Endothelial cell of umbilical vein (primary cell): ENCODE measurements around the gene PAPPA2. TPM values are rescaled to one million over a fixed set of nuclear protein-coding genes. Genes with fewer than 3 reads are reported as not detected.

Source experiments
- BruUV-seq: library from RNA; stranded (reverse); fragments of 400-500 nt; replicated peaks from 2 replicates; lab custom pipeline; 2021; lab: Mats Ljungman, UMichigan
- CTCF ChIA-PET: fragments of 300-600, 350-600 bp; sonication (Branson Sonifier 250); formaldehyde crosslinking; loops from one replicate; lab custom pipeline; 2021; ENCODE audit warnings: antibody characterized with exemption, inconsistent platforms; lab: Charles Lee
- POLR2A ChIA-PET: fragments of 300-600, 350-600 bp; sonication (Branson Sonifier 250); formaldehyde crosslinking; loops from one replicate; lab custom pipeline; 2021; ENCODE audit warnings: antibody characterized with exemption, inconsistent platforms; lab: Charles Lee
- DNase-seq: peaks from one replicate; pipeline ENCODE4 v3.0.0-alpha.2; 2011; ENCODE audit warnings: low read depth, low spot score
- FAIRE-seq: peaks from 2 replicates; lab custom pipeline; 2011; peaks lifted over from hg19 to GRCh38; lab: Jason Lieb, UNC
- H2AFZ ChIP-seq: 2 replicates; pipeline ENCODE4 v1.6.0; 2012; ENCODE audit warnings: low read depth, low read length, control low read depth, inconsistent platforms
- H3K27ac ChIP-seq: 2 replicates; pipeline ENCODE4 v1.5.1; 2011; ENCODE audit warnings: low read depth, mild to moderate bottlenecking, control low read depth, low read length, moderate library complexity; ENCODE audit not compliant: insufficient read depth
- H3K27me3 ChIP-seq, 2 experiments: 2 replicates each; pipeline versions ENCODE4 v1.6.0 to v1.6.1; 2011; ENCODE audit warnings: low read length in 2 of 2, mixed read lengths in 1 of 2; ENCODE audit not compliant: control insufficient read depth in 2 of 2, insufficient read depth in 2 of 2
- H3K36me3 ChIP-seq, 2 experiments: 2 replicates in 1 of 2; 3 replicates in 1 of 2; pipeline ENCODE4 v1.5.1; 2011; ENCODE audit warnings: low read length in 2 of 2, mild to moderate bottlenecking in 1 of 2, moderate library complexity in 1 of 2; ENCODE audit not compliant: control insufficient read depth in 2 of 2, insufficient read depth in 2 of 2; ENCODE audit errors: extremely low read depth in 1 of 2
- H3K4me1 ChIP-seq: 3 replicates; pipeline ENCODE4 v1.5.1; 2011; ENCODE audit warnings: mild to moderate bottlenecking, low read length; ENCODE audit not compliant: control insufficient read depth, insufficient read depth; ENCODE audit errors: extremely low read depth
- H3K4me2 ChIP-seq: 2 replicates; pipeline ENCODE4 v1.6.1; 2011; ENCODE audit warnings: low read length, control low read depth, mixed read lengths; ENCODE audit not compliant: insufficient read depth
- H3K4me3 ChIP-seq, 3 experiments: fragments of 200-600 bp in 1 of 3; sonication (generic), shearing (Covaris generic) in 1 of 3; replicated peaks in 1 of 3; 2 replicates each; pipeline ENCODE4 v1.5.1; 2011 to 2016; ENCODE audit warnings: control low read depth in 3 of 3, low read length in 3 of 3, mild to moderate bottlenecking in 2 of 3, inconsistent platforms in 1 of 3, low read depth in 1 of 3, moderate library complexity in 1 of 3; ENCODE audit not compliant: insufficient read depth in 1 of 3
- H3K79me2 ChIP-seq: 2 replicates; pipeline ENCODE4 v1.6.0; 2012; ENCODE audit warnings: low read length, inconsistent platforms; ENCODE audit not compliant: control insufficient read depth, insufficient read depth
- H3K9ac ChIP-seq: replicated peaks from 2 replicates; pipeline ENCODE3; 2011; ENCODE audit warnings: low read length, control low read depth; ENCODE audit not compliant: insufficient read depth; ENCODE audit errors: extremely low read depth
- H3K9me1 ChIP-seq: replicated peaks from 3 replicates; pipeline ENCODE4 v1.6.0; 2011; ENCODE audit warnings: mild to moderate bottlenecking, low read length; ENCODE audit not compliant: control insufficient read depth, insufficient read depth; ENCODE audit errors: extremely low read depth
- H3K9me3 ChIP-seq: replicated peaks from 2 replicates; pipeline ENCODE4 v1.5.1; 2012; ENCODE audit warnings: low read length, inconsistent platforms; ENCODE audit not compliant: control insufficient read depth, insufficient read depth
- H4K20me1 ChIP-seq: replicated peaks from 2 replicates; pipeline ENCODE3; 2011; ENCODE audit warnings: mild to moderate bottlenecking, low read length; ENCODE audit not compliant: control insufficient read depth, insufficient read depth; ENCODE audit errors: extremely low read depth
- CTCF ChIP-seq, 2 donors: IDR thresholded peaks; 1 replicate in 1 of 2; 2 replicates in 1 of 2; pipeline ENCODE4 v1.5.1; 2011; ENCODE audit warnings: low read length in 2 of 2, mild to moderate bottlenecking in 2 of 2, moderate library complexity in 2 of 2, control low read depth in 1 of 2, inconsistent platforms in 1 of 2, low read depth in 1 of 2; ENCODE audit not compliant: insufficient read depth in 1 of 2; ENCODE audit errors: extremely low read depth in 1 of 2
- EZH2 ChIP-seq: IDR thresholded peaks from 2 replicates; pipeline ENCODE4 v1.6.1; 2012; ENCODE audit warnings: borderline replicate concordance, low read depth, mild to moderate bottlenecking, moderate library complexity, low read length, inconsistent platforms; ENCODE audit not compliant: severe bottlenecking
- FOS ChIP-seq: IDR thresholded peaks from 2 replicates; pipeline ENCODE4 v1.6.1; 2011; ENCODE audit warnings: mild to moderate bottlenecking, low read length, moderate library complexity, borderline replicate concordance; ENCODE audit not compliant: insufficient read depth
- GATA2 ChIP-seq: IDR thresholded peaks from 2 replicates; pipeline ENCODE4 v1.7.0; 2011; ENCODE audit warnings: low read depth, mild to moderate bottlenecking, moderate library complexity, mixed read lengths, low read length; ENCODE audit not compliant: insufficient read length, insufficient read depth
- JUN ChIP-seq: IDR thresholded peaks from 2 replicates; pipeline ENCODE4 v1.6.1; 2011; ENCODE audit warnings: borderline replicate concordance, low read depth; ENCODE audit not compliant: insufficient read length, insufficient read depth
- MAX ChIP-seq: IDR thresholded peaks from 2 replicates; pipeline ENCODE4 v1.6.1; 2011; ENCODE audit not compliant: insufficient read depth, insufficient read length
- MYC ChIP-seq: IDR thresholded peaks from one replicate; pipeline ENCODE4 v1.6.1; 2011; ENCODE audit warnings: mild to moderate bottlenecking, low read depth, low read length
- POLR2A ChIP-seq: IDR thresholded peaks from 2 replicates; pipeline ENCODE4 v1.6.1; 2012; ENCODE audit warnings: low read depth, mild to moderate bottlenecking, control low read depth, low read length
- POLR2AphosphoS5 ChIP-seq: IDR thresholded peaks from 2 replicates; pipeline ENCODE4 v1.6.1; 2012; ENCODE audit warnings: low read depth, mild to moderate bottlenecking, control low read depth, low read length, moderate library complexity; ENCODE audit not compliant: insufficient read depth
- dilution Hi-C: fragments of 300-500 bp; cut with MboI; formaldehyde crosslinking; loops from one replicate; pipeline ENCODE4 v1.15.0; 2019; ENCODE audit warnings: low sequenced_read_pairs; ENCODE audit not compliant: extremely low pct_ligation_motif_present
- intact Hi-C: fragments of 100-400 bp; cut with micrococcal nuclease; formaldehyde crosslinking; loops from one replicate; pipeline ENCODE4 v1.10.0; 2022
- polyA plus RNA-seq, 4 experiments: library from polyadenylated mRNA; depleted of rRNA in 3 of 4; stranded (reverse) in 3 of 4; unstranded in 1 of 4; fragments of >200 nt; gene quantifications; 2 replicates each; pipeline versions ENCODE4 v1.2.1 to v1.2.3, GENCODE V29; 2011 to 2012; ENCODE audit warnings: missing spikeins in 1 of 4
- total RNA-seq: library from RNA; stranded (reverse); gene quantifications from 2 replicates; pipeline ENCODE4 v1.2.3, GENCODE V29; 2021

The PAPPA2 gene
- total and polyA plus RNA-seq, 2 donors (not counting 3 experiments of a cell fraction or from before 2014, with no cell fraction given), result not detected

DNA sequence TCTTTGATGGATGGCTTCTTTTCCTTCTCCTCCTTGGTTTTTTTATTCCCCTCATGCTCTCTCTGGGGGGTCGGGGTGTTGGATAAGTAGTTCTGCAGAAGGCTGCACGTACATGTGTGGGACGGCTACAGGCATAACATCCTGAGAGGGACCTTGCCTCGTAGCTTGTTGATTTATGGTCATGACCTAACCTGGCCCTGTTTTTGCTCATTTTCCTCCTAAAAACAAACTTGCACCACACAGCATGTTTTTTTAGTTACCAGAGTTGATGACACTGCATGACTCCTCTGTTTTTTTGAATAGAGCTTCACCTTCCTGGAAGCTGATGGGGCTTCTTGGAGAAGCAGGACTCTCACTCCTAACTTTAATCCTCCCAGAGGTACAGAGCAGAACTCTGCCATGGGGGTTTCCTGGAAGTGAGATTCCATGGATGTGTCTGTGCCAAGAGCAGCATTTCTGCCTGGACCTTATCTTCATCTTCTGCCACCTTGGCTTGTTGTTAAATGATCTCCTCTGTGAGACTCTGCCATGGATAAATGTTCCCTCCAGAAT is 114.7 kb downstream of the PAPPA2 start:
- dilution Hi-C loops (no loop called here), intact Hi-C loops (no loop called here)
- H2AFZ ChIP-seq, result no peak overlapping the region
- no peaks in the 10 kb centered on the region for H3K27me3 ChIP-seq
- ChIA-PET POLR2A (no interaction called here), CTCF (no interaction called here)
- no peaks in the 10 kb centered on the region for H4K20me1 ChIP-seq
- FAIRE-seq (no peak), DNase-seq (no peak)
- no peaks in the 10 kb centered on the region for H3K9me3 ChIP-seq
- H3K36me3 ChIP-seq, result no peaks in the 10 kb centered on the region
- TF ChIP-seq FOS (no peak), MAX (no peak), POLR2A (no peak), JUN (no peak), EZH2 (no peak), GATA2 (no peak), POLR2AphosphoS5 (no peak), MYC (no peak), CTCF (IDR thresholded peaks at IDR 0.05; ENCODE audit: extremely low read depth in 1 of 2, insufficient read depth in 1 of 2, low read depth in 1 of 2, low read length in 2 of 2) (no peak)
- no peak overlapping the region for H3K4me3 ChIP-seq
- no peaks in the 10 kb centered on the region for H3K79me2 ChIP-seq
- BruUV-seq, result no TSS peak
- no peaks in the 10 kb centered on the region for H3K4me1 ChIP-seq
- no peak overlapping the region for H3K4me2 ChIP-seq
- H3K27ac ChIP-seq, result no peak overlapping the region
- no peaks in the 10 kb centered on the region for H3K9me1 ChIP-seq
- no peak overlapping the region for H3K9ac ChIP-seq
